AG09309 (cell line): Measurements from ENCODE around the gene HLA-DMB.

ENCODE experiments used
- DNase-seq: peaks from one replicate; pipeline ENCODE4 v3.0.0-alpha.2; 2010; ENCODE audit warnings: low read depth
- H3K4me3 ChIP-seq: 2 replicates; pipeline ENCODE4 v1.5.1; 2011; ENCODE audit warnings: mild to moderate bottlenecking, low read depth, low read length, moderate library complexity; ENCODE audit not compliant: control insufficient read depth
- TF ChIP-seq, protein P1 (sequence below): IDR thresholded peaks from 2 replicates; pipeline ENCODE4 v1.5.1; 2011; ENCODE audit warnings: mild to moderate bottlenecking, low read depth, low read length, inconsistent platforms; ENCODE audit not compliant: insufficient read depth, control insufficient read depth; ENCODE audit errors: missing control alignments

Gene HLA-DMB

GRCh38 chr6:32956176-32956575 lies 15.3 kb upstream of the HLA-DMB start:
- TF ChIP-seq, protein P1, sequence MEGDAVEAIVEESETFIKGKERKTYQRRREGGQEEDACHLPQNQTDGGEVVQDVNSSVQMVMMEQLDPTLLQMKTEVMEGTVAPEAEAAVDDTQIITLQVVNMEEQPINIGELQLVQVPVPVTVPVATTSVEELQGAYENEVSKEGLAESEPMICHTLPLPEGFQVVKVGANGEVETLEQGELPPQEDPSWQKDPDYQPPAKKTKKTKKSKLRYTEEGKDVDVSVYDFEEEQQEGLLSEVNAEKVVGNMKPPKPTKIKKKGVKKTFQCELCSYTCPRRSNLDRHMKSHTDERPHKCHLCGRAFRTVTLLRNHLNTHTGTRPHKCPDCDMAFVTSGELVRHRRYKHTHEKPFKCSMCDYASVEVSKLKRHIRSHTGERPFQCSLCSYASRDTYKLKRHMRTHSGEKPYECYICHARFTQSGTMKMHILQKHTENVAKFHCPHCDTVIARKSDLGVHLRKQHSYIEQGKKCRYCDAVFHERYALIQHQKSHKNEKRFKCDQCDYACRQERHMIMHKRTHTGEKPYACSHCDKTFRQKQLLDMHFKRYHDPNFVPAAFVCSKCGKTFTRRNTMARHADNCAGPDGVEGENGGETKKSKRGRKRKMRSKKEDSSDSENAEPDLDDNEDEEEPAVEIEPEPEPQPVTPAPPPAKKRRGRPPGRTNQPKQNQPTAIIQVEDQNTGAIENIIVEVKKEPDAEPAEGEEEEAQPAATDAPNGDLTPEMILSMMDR, result no peak
- DNase-seq, result no peak
- H3K4me3 ChIP-seq, result no peak overlapping the region

GRCh38 chr6:32954986-32955802 lies 14.4 kb upstream of the HLA-DMB start:
- no peak overlapping the region for H3K4me3 ChIP-seq
- TF ChIP-seq, protein P1, result peak; percentile 29
- no peak for DNase-seq

DNA sequence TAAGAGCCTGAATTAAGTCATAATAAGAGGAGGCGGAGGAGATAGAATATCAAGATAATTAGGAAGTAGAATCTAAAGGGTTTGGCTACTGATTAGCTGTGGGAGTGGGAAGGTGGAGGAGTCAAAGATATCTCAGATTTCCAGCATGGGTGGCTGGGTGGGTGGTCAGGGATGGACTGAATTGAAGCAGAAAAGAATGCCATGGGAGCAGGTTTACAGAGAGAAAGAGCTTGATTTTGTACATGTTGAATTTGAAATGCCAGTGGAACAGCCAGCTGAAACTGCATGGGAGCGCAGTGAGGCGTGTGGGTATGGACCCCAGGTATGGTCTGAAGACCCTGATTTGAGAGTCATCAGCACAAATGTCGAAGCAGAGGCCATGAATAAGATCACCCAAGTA lies 13.4 kb upstream of the HLA-DMB start:
- TF ChIP-seq, protein P1, result no peak
- no peak overlapping the region for H3K4me3 ChIP-seq
- DNase-seq, result no peak

DNA sequence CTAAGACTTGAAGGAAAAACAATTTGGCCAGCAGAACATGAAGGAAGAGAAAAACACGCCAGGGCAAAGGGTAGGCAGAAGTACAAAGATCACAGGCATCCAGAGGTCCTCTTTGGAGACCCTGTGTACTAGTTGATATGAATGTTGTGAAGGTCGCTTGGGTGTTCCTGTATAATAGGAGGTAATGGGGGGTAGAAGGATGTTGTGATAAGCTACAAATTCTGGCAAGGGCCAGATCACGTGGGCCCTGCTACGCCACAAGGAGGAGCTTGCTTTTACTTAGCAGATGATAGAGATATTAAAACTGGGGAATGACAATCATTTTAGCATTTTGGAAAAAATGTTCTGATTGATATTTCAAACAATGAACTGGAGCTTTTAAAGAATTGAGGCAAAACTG lies 12.9 kb upstream of the HLA-DMB start:
- TF ChIP-seq, protein P1, result no peak
- no peak overlapping the region for H3K4me3 ChIP-seq

DNA sequence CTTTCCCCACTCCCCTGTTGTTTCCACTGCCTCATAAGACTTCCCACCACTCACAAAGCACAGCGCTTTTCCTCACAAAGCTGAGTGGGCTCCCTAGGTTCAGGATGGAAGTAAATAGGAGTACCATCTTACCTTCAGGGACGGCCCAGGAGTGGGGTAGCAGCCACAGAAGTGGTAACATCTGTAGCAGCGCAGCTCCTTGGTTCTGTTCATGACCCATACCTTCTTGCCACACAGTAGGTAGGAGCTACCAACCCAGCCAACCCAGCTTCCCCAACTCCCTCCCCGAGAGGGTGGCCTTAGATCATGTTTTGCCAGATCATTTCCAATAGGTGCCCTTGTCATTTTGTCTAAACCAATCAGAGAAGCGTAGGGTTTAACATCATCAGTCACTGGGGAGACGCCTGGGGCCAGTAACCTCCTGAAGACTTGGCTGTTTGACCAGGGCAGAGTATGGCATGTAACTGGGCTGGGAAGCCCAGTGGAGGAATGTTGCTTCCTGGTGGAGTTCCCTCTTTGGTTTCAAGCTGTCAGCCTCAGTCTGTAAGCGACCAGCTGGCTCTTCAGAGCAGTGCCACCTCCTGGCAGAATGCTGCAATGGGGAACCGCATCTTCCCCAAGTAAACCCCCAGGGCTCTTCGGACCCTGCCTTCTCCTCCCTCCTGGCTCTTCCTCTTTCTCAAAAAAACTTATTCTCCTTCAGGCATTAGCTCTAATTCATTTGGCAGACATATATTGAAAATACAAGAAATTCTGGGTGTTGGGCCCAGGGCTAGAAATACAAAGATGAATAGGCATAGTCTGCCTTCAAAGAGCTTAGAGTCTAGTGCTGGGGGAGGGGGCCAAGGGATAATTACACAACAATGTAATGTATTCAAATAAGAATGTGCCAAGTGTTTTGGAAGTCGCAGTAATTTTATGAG lies 12.2 kb upstream of the HLA-DMB start, which contains the start of gene HLA-DMA:
TSS of gene HLA-DMA (minus strand) at position 281 of the 923 bp plus-strand sequence. CDS start at position 220, 61 bp downstream.
- DNase-seq, result peak; percentile 96

More for the DNA sequence above, 12.9 kb upstream of the HLA-DMB start:
- no peak for DNase-seq

GRCh38 chr6:32950449-32950848 lies 9.6 kb upstream of the HLA-DMB start:
- TF ChIP-seq, protein P1, result no peak
- no peak for DNase-seq
- no peak overlapping the region for H3K4me3 ChIP-seq

More for the DNA sequence above, 12.2 kb upstream of the HLA-DMB start, which contains the start of gene HLA-DMA:
- TF ChIP-seq, protein P1, result peak; percentile 88
- no peak within 1 kb of the TSS for H3K4me3 ChIP-seq
